ENCODE results near the gene DOCK2.
"Not testable (repeated sequence)": the region's sequence is repeated elsewhere in the genome, so short reads cannot be mapped to it uniquely, and the experiment has no call there.

Gene DOCK2

GRCh38 chr5:170076211-170076610 is 439.1 kb downstream of the DOCK2 start:
- no peak for DNase-seq

GRCh38 chr5:170076739-170077138 is 439.7 kb downstream of the DOCK2 start:
- no peak for DNase-seq

GRCh38 chr5:170077526-170077925 is 440.5 kb downstream of the DOCK2 start:
- no peak for DNase-seq

GRCh38 chr5:170078458-170078857 is 441.4 kb downstream of the DOCK2 start:
- no peak for DNase-seq

GRCh38 chr5:170078931-170079330 is 441.9 kb downstream of the DOCK2 start:
- DNase-seq: no peak

DNA sequence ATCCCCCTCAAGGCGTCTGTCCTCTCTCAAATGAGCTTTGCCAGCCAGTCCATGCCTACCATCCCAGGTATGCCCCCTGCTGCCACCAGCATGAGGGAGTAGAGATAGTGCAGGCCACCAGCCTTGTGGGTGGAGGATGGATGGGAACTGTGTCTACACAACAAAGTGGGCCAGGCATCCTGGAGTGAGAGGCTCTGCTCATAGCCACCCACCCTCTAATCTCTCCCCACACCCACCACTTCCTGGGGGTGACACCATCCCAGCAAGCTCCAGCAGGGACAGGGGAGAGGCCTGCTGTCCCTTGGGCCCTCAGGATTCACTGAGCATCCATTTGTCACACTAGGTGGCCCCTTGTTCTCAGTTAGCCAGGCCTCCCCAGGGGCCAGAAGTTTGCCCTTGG is 443.1 kb downstream of the DOCK2 start:
- no peak for DNase-seq

- DNase-seq: no peak
Observed at GRCh38 chr5:170080786-170081445, 443.8 kb downstream of the DOCK2 start.

GRCh38 chr5:170081616-170082015 is 444.5 kb downstream of the DOCK2 start:
- no peak for DNase-seq

DNA sequence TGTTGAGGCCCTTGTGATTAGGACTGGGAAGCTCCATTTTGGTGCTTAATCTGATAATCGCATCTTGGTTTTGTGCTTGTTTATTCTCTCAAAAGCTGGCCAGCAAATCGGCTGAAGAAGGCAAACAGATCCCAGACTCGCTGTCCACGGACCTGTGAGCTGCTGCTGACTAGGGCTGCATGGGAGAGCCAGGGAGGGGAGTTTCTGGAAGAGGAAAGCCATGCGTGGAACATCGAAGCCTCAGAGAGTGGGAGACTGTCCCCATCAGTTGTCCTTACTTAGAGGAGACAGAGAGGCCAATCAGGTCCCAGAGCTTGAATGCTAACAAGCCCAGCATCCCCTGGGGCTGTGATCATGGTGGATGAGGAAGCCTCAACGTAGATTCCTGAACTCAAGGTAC is 445.6 kb downstream of the DOCK2 start:
- no peak for DNase-seq

DNA sequence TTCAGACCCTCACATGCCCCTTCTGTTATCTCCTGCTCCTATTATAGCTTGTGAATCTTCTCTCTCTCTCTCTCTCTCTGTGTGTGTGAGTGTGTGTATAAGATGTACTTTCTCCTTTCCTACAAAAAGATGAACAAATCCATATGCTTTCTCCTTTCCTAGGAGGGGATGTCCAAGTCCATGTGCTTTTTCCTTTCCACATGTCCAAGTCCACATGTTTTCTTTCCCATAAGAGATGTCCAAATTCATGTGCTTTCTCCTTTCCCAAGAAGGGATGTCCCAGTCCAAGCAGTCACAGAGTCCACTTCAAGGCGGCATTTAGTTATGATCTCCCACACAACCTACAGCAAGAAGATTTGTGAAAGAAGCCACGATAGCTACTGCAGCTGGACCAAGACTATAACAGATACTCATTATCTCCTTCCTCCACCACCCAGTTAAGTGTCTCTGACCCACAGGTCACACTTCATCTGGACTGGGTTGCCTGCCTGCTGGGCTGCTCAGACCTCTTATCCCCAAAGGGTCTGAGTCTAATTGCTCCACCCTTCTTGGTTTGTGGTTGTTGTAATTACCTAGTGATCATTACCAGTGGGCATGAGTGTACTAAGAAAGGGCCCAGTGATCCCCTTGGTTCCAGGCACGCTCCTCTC is 450.2 kb downstream of the DOCK2 start:
- no peak for DNase-seq

DNA sequence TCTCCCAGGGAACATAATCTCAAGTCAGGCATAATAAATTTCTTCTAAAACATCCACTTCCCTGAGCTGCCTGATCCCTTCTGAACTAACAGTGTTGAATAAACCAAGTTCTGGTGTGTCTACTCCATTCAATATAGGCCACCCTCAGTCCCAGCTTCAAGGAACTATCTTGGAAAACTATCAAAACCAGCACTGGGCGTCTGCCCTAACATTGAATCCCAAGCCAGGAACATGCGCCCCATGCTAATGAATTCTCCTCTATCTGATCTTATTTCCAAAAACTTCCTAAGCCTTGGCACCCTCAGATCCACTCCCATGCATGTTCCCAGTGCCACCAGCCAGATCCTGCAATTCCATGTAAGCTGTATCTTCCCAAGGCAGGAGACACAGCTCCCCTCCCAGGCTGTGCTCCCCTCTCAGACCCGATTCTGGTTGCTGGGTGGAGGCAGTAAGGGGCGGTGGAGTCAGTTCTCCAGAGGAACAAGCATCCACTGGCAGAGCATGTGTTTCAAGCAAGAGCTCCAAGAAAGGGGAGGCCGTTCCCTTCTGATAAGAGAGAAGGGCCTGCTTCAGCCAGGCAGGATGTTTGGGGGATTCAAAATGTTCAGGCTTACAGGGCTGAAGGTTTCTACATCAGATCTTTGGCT is 455.5 kb downstream of the DOCK2 start:
- no peak for DNase-seq

GRCh38 chr5:170094329-170094728 is 457.3 kb downstream of the DOCK2 start:
- DNase-seq: not testable (repeated sequence)

DNA sequence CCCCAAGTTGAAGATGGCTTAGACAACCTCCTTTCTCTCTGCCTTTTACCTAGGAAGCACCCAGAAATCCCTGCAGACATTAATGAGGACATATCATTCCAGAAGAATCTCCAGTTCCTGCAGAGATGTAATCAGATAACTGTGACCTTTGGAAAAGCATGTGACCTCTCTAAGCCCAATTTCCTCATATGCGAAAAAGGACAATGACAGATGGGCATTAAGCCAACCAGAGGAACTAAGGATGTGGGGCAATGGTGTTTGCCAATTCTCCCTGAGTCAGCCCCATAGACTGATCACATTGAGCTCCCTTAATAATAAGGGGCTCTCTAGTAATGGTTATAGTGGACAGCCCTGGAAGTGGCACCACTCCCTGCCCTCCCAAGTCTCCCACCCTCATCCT is 458.6 kb downstream of the DOCK2 start:
- no peak for DNase-seq

DNA sequence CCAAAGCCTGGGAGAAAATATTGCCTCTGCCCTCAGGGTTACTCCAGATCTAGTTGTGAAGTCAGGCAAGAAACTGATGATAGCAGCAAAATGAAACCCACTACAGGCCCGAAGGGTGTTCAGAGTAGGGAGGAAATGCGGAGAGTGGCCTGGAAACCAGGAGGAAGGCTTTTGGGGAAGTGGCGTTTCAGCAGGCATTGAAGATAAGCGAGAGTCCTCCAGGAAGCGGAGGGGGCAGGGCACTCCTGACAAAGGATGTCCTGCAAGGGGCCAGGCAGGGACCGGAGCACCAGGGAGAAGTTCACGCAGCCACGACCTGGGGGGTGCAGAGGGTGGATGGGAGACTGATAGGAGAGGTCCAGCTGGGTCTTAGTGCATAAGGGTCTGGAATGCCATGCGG is 460.9 kb downstream of the DOCK2 start:
- no peak for DNase-seq

- DNase-seq: peak; percentile 63
Observed at GRCh38 chr5:170100066-170100943, 463.2 kb downstream of the DOCK2 start.

DNA sequence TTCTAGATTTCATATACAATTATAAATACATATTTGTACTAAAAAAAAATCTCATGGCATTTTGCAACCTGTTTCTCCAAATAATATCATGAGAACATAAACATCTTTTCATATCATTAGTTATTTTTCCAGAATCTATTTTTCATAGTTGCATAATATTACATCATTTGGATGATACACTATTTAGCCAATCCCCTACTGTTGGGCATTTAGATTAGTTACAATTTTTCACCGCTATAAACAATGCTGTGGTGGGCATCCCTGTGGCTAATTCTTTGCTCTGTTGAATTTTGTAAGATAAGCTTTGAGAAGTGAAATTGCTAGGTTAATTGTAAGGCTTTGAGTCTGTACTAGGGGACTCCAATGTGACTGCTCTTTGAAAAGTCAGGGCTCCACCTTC is 466.4 kb downstream of the DOCK2 start:
- DNase-seq: no peak

GRCh38 chr5:170104299-170104698 is 467.2 kb downstream of the DOCK2 start:
- DNase-seq: no peak

DNA sequence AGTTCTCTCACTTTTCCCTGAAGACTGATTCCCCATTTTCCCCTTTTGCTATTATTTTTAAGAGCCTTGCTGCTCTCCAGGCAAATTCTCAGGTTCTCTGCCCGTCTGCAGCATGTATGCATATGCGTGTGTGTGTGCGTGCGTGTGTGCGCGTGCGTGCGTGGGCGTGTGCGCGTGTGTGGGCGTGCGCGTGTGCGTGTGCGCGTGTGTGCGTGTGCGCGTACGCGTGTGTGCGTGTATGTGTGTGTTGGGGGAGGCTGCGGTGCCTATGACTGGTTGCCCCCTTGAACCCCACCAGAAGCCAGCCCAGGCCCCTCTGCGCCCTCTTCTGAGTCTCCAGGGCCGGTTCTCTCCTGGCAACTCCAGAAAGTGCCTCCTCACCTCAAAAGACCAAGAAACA is 467.6 kb downstream of the DOCK2 start:
- no peak for DNase-seq

DNA sequence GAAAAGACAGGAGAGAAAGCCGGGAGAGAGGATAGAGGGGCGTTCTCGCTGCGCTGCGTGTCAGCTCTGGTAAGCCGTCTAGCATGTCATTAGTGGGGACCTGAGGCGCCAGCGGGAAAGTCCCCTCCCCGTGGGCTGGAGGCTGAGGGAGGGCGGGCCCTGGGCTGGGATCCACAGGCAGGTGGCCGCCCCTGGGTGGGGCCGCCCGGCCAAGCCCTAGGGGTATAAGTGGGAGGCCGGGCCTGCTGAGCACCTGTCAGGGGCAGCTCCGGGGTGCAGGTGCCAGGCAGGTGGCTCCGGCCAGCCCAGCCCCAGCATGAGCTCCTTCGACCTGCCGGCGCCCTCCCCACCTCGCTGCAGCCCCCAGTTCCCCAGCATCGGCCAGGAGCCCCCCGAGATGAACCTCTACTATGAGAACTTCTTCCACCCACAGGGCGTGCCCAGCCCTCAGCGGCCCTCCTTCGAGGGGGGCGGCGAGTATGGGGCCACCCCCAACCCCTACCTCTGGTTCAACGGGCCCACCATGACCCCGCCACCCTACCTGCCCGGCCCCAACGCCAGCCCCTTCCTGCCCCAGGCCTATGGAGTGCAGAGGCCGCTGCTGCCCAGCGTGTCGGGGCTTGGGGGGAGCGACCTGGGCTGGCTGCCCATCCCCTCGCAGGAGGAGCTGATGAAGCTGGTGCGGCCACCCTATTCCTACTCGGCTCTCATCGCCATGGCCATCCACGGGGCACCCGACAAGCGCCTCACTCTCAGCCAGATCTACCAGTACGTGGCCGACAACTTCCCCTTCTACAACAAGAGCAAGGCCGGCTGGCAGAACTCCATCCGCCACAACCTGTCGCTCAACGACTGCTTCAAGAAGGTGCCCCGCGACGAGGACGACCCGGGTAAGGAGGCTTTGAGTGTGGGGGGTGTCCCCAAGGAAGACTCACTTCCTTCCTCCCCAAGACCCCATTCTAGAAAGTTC is 468.9 kb downstream of the DOCK2 start, which contains the start of gene FOXI1:
Gene FOXI1 (plus strand): TSS at position 256 of the 970 bp plus-strand sequence. CDS start 61 bp downstream, at position 317.
- no peak for DNase-seq

- DNase-seq: no peak
Observed at GRCh38 chr5:170107674-170108073, 470.6 kb downstream of the DOCK2 start.

- no peak for DNase-seq
Observed at GRCh38 chr5:170108266-170108785, 471.3 kb downstream of the DOCK2 start.

All from kidney glomerular epithelial cell (primary cell).